ENCODE results near the gene CUL2. TPM values are rescaled to one million over a fixed set of nuclear protein-coding genes. Genes with fewer than 3 reads are reported as not detected.

The CUL2 gene
- polyA plus RNA-seq (2013, experiment 1 of 2), result 33.7 TPM
- 38.2 TPM for polyA plus RNA-seq (2013, experiment 2 of 2)

GRCh38 chr10:35090162-35090954, at the start of gene CUL2:
CUL2 (minus strand) TSS chr10:35090341; CDS start chr10:35071317, 19,024 bp downstream.
- peak within 1 kb of the TSS; percentile 95 for H3K27ac ChIP-seq (ENCODE audit: low read depth, low read length)
- no peaks in the 10 kb centered on the region for H3K27me3 ChIP-seq (ENCODE audit: insufficient read depth, low read length)
- H3K4me3 ChIP-seq (ENCODE audit: low read length), result peak within 1 kb of the TSS; percentile 95
- WGBS, result under 1% methylated on average over 57 of the region's 59 CpGs
- H3K9me3 ChIP-seq (ENCODE audit: insufficient read depth, low read depth, low read length), result 0 out of 2 replicates have a peak, but pooled peaks cover 5% of the 10 kb centered on the region
- H3K9ac ChIP-seq (ENCODE audit: low read depth, low read length), result peak within 1 kb of the TSS; percentile 97
- H3K4me1 ChIP-seq (ENCODE audit: insufficient read depth, low read length), result peaks cover 5% of the 10 kb centered on the region; the same call in 1 of the 2 replicates
- no peaks in the 10 kb centered on the region for H3K36me3 ChIP-seq (ENCODE audit: insufficient read depth, low read length)

- H3K4me1 ChIP-seq (ENCODE audit: insufficient read depth, low read length), result no peaks in the 10 kb centered on the region
- WGBS, result 93% methylated on average over 4 of the region's 4 CpGs
- H3K4me3 ChIP-seq (ENCODE audit: low read length), result no peak overlapping the region
- H3K9me3 ChIP-seq (ENCODE audit: insufficient read depth, low read depth, low read length), result no peaks in the 10 kb centered on the region
- no peak overlapping the region for H3K27ac ChIP-seq (ENCODE audit: low read depth, low read length)
- no peaks in the 10 kb centered on the region for H3K36me3 ChIP-seq (ENCODE audit: insufficient read depth, low read length)
- H3K9ac ChIP-seq (ENCODE audit: low read depth, low read length), result no peak overlapping the region
- no peaks in the 10 kb centered on the region for H3K27me3 ChIP-seq (ENCODE audit: insufficient read depth, low read length)
Measured at GRCh38 chr10:35136263-35136815, 46.2 kb upstream of the CUL2 start.

GRCh38 chr10:35135861-35136260, 45.7 kb upstream of the CUL2 start:
- Histone ChIP-seq H3K4me1 (ENCODE audit: insufficient read depth, low read length) (no peaks in the 10 kb centered on the region), H3K4me3 (ENCODE audit: low read length) (no peak overlapping the region), H3K36me3 (ENCODE audit: insufficient read depth, low read length) (no peaks in the 10 kb centered on the region), H3K9me3 (ENCODE audit: insufficient read depth, low read depth, low read length) (no peaks in the 10 kb centered on the region), H3K9ac (ENCODE audit: low read depth, low read length) (no peak overlapping the region), H3K27me3 (ENCODE audit: insufficient read depth, low read length) (no peaks in the 10 kb centered on the region), H3K27ac (ENCODE audit: low read depth, low read length) (no peak overlapping the region)
- 82% methylated on average over 3 of the region's 5 CpGs for WGBS

GRCh38 chr10:35133586-35133985, 43.4 kb upstream of the CUL2 start:
- Histone ChIP-seq H3K27ac (ENCODE audit: low read depth, low read length) (no peak overlapping the region), H3K4me3 (ENCODE audit: low read length) (no peak overlapping the region), H3K9me3 (ENCODE audit: insufficient read depth, low read depth, low read length) (no peaks in the 10 kb centered on the region), H3K4me1 (ENCODE audit: insufficient read depth, low read length) (no peaks in the 10 kb centered on the region), H3K9ac (ENCODE audit: low read depth, low read length) (no peak overlapping the region), H3K27me3 (ENCODE audit: insufficient read depth, low read length) (no peaks in the 10 kb centered on the region), H3K36me3 (ENCODE audit: insufficient read depth, low read length) (no peaks in the 10 kb centered on the region)
- WGBS, result 53% methylated on average over 1 of the region's 1 CpG

GRCh38 chr10:35132727-35133126, 42.6 kb upstream of the CUL2 start:
- Histone ChIP-seq H3K27ac (ENCODE audit: low read depth, low read length) (no peak overlapping the region), H3K4me1 (ENCODE audit: insufficient read depth, low read length) (no peaks in the 10 kb centered on the region), H3K9me3 (ENCODE audit: insufficient read depth, low read depth, low read length) (no peaks in the 10 kb centered on the region), H3K36me3 (ENCODE audit: insufficient read depth, low read length) (no peaks in the 10 kb centered on the region), H3K4me3 (ENCODE audit: low read length) (no peak overlapping the region), H3K9ac (ENCODE audit: low read depth, low read length) (no peak overlapping the region), H3K27me3 (ENCODE audit: insufficient read depth, low read length) (no peaks in the 10 kb centered on the region)
- 83% methylated on average over 2 of the region's 2 CpGs for WGBS

GRCh38 chr10:35130663-35131062, 40.5 kb upstream of the CUL2 start:
- H3K27me3 ChIP-seq (ENCODE audit: insufficient read depth, low read length), result no peaks in the 10 kb centered on the region
- H3K27ac ChIP-seq (ENCODE audit: low read depth, low read length), result no peak overlapping the region
- no peaks in the 10 kb centered on the region for H3K9me3 ChIP-seq (ENCODE audit: insufficient read depth, low read depth, low read length)
- H3K4me3 ChIP-seq (ENCODE audit: low read length), result no peak overlapping the region
- WGBS, result 97% methylated on average over 4 of the region's 4 CpGs
- no peak overlapping the region for H3K9ac ChIP-seq (ENCODE audit: low read depth, low read length)
- no peaks in the 10 kb centered on the region for H3K36me3 ChIP-seq (ENCODE audit: insufficient read depth, low read length)
- no peaks in the 10 kb centered on the region for H3K4me1 ChIP-seq (ENCODE audit: insufficient read depth, low read length)

GRCh38 chr10:35129185-35129674, 39.1 kb upstream of the CUL2 start:
- H3K4me3 ChIP-seq (ENCODE audit: low read length), result no peak overlapping the region
- no peaks in the 10 kb centered on the region for H3K36me3 ChIP-seq (ENCODE audit: insufficient read depth, low read length)
- no peaks in the 10 kb centered on the region for H3K4me1 ChIP-seq (ENCODE audit: insufficient read depth, low read length)
- H3K9me3 ChIP-seq (ENCODE audit: insufficient read depth, low read depth, low read length), result no peaks in the 10 kb centered on the region
- no peaks in the 10 kb centered on the region for H3K27me3 ChIP-seq (ENCODE audit: insufficient read depth, low read length)
- peak overlapping the region; percentile 14; the same call in 1 of the 2 replicates for H3K27ac ChIP-seq (ENCODE audit: low read depth, low read length)
- 78% methylated on average over 1 of the region's 1 CpG for WGBS
- H3K9ac ChIP-seq (ENCODE audit: low read depth, low read length), result no peak overlapping the region

GRCh38 chr10:35127289-35127891, 37.2 kb upstream of the CUL2 start:
- Histone ChIP-seq H3K9me3 (ENCODE audit: insufficient read depth, low read depth, low read length) (no peaks in the 10 kb centered on the region), H3K27ac (ENCODE audit: low read depth, low read length) (peak overlapping the region; percentile 99), H3K4me3 (ENCODE audit: low read length) (peak overlapping the region; percentile 95), H3K36me3 (ENCODE audit: insufficient read depth, low read length) (no peaks in the 10 kb centered on the region), H3K9ac (ENCODE audit: low read depth, low read length) (peak overlapping the region; percentile 98), H3K27me3 (ENCODE audit: insufficient read depth, low read length) (no peaks in the 10 kb centered on the region), H3K4me1 (ENCODE audit: insufficient read depth, low read length) (no peaks in the 10 kb centered on the region)
- under 1% methylated on average over 56 of the region's 56 CpGs for WGBS

GRCh38 chr10:35126530-35127288, 36.6 kb upstream of the CUL2 start, which contains the start of gene CREM:
CREM (plus strand) TSS chr10:35126846; CDS start chr10:35137836, 10,990 bp downstream.
- Histone ChIP-seq H3K9me3 (ENCODE audit: insufficient read depth, low read depth, low read length) (no peaks in the 10 kb centered on the region), H3K9ac (ENCODE audit: low read depth, low read length) (peak within 1 kb of the TSS; percentile 98)
- under 1% methylated on average over 80 of the region's 80 CpGs for WGBS

GRCh38 chr10:35126062-35126529, 36.0 kb upstream of the CUL2 start:
- WGBS, result 82% methylated on average over 13 of the region's 13 CpGs
- H3K9ac ChIP-seq (ENCODE audit: low read depth, low read length), result peak overlapping the region; percentile 70
- no peak overlapping the region; the same call in 1 of the 2 replicates for H3K27ac ChIP-seq (ENCODE audit: low read depth, low read length)
- H3K36me3 ChIP-seq (ENCODE audit: insufficient read depth, low read length), result no peaks in the 10 kb centered on the region
- no peaks in the 10 kb centered on the region for H3K27me3 ChIP-seq (ENCODE audit: insufficient read depth, low read length)
- H3K4me3 ChIP-seq (ENCODE audit: low read length), result peak overlapping the region; percentile 63
- H3K9me3 ChIP-seq (ENCODE audit: insufficient read depth, low read depth, low read length), result no peaks in the 10 kb centered on the region
- H3K4me1 ChIP-seq (ENCODE audit: insufficient read depth, low read length), result no peaks in the 10 kb centered on the region

More at GRCh38 chr10:35126530-35127288, 36.6 kb upstream of the CUL2 start, which contains the start of gene CREM:
- no peaks in the 10 kb centered on the region for H3K36me3 ChIP-seq (ENCODE audit: insufficient read depth, low read length)
- H3K4me1 ChIP-seq (ENCODE audit: insufficient read depth, low read length), result no peaks in the 10 kb centered on the region
- H3K27ac ChIP-seq (ENCODE audit: low read depth, low read length), result peak within 1 kb of the TSS; percentile 99
- peak within 1 kb of the TSS; percentile 95 for H3K4me3 ChIP-seq (ENCODE audit: low read length)
- no peaks in the 10 kb centered on the region for H3K27me3 ChIP-seq (ENCODE audit: insufficient read depth, low read length)
